K562 (cell line): ENCODE results near the gene CHMP1A. TPM values are rescaled to one million over a fixed set of nuclear protein-coding genes. Genes with fewer than 3 reads are reported as not detected.

Experiments used
- CXXC5 ChIP-seq: fragments of 250-450 bp; sonication (Bioruptor Pico); IDR thresholded peaks from 2 replicates; pipeline ENCODE4 v1.8.0; 2022; ENCODE audit warnings: inconsistent platforms, mild to moderate bottlenecking, moderate library complexity
- DLX4 ChIP-seq: fragments of 250-450 bp; sonication (Bioruptor Pico); IDR thresholded peaks from 2 replicates; pipeline ENCODE4 v1.6.1; 2021; ENCODE audit warnings: mild to moderate bottlenecking
- E2F8 ChIP-seq: fragments of 450-650 bp; IDR thresholded peaks from 2 replicates; pipeline ENCODE4 v1.7.1; 2018; ENCODE audit warnings: mild to moderate bottlenecking, low read depth; ENCODE audit not compliant: partially characterized antibody
- EP300 ChIP-seq: IDR thresholded peaks from 2 replicates; pipeline ENCODE4 v1.6.1; 2012; ENCODE audit warnings: low read length, improper control_type of control experiment
- MCM3 ChIP-seq: fragments of 450-650 bp; IDR thresholded peaks from 2 replicates; pipeline ENCODE4 v1.6.1; 2016
- MYBL2 ChIP-seq, 2 experiments: fragments of 450-650 bp in 1 of 2; sonication (generic) in 1 of 2; formaldehyde crosslinking in 1 of 2; IDR thresholded peaks; 2 replicates each; pipeline versions ENCODE4 v1.6.1 to v1.8.1; 2017 to 2022; ENCODE audit warnings: borderline replicate concordance in 1 of 2, inconsistent platforms in 1 of 2, low read depth in 1 of 2, mild to moderate bottlenecking in 1 of 2, missing genetic modification reagents in 1 of 2, moderate library complexity in 1 of 2
- NFE2 ChIP-seq: IDR thresholded peaks from 2 replicates; pipeline ENCODE4 v1.6.1; 2014; ENCODE audit warnings: antibody characterized with exemption, low read depth
- NR2C1 ChIP-seq, 2 experiments: fragments of 450-650 bp; IDR thresholded peaks; 2 replicates each; pipeline ENCODE4 v1.6.1; 2017; ENCODE audit warnings: mild to moderate bottlenecking in 2 of 2, antibody characterized with exemption in 1 of 2, inconsistent platforms in 1 of 2, missing compliant biosample characterization in 1 of 2, missing genetic modification characterization in 1 of 2
- SMAD1 ChIP-seq: fragments of 150-350 bp; IDR thresholded peaks from 2 replicates; pipeline ENCODE4 v1.6.1; 2014; ENCODE audit warnings: low read length, low read depth; ENCODE audit not compliant: partially characterized antibody
- SRSF1 ChIP-seq: fragments of 200-400 bp; formaldehyde crosslinking; IDR thresholded peaks from 2 replicates; pipeline ENCODE4 v1.6.1; 2017; ENCODE audit warnings: mild to moderate bottlenecking, low read depth, low read length, moderate library complexity
- ZFP91 ChIP-seq: sonication (generic); formaldehyde crosslinking; IDR thresholded peaks from 2 replicates; pipeline ENCODE4 v1.8.0; 2022; ENCODE audit warnings: mild to moderate bottlenecking, missing genetic modification reagents
- ZKSCAN3 ChIP-seq: fragments of 250-450 bp; sonication (Bioruptor Pico); IDR thresholded peaks from 2 replicates; pipeline ENCODE4 v1.4.0; 2020
- ZNF232 ChIP-seq: sonication (generic); formaldehyde crosslinking; IDR thresholded peaks from 2 replicates; pipeline ENCODE4 v1.8.0; 2022; ENCODE audit warnings: mild to moderate bottlenecking, missing genetic modification reagents
- ZNF3 ChIP-seq: fragments of 250-450 bp; sonication (Bioruptor Pico); IDR thresholded peaks from 2 replicates; pipeline ENCODE4 v1.5.0; 2021; ENCODE audit warnings: mild to moderate bottlenecking, moderate library complexity
- ZNF316 ChIP-seq: fragments of 450-650 bp; IDR thresholded peaks from 2 replicates; pipeline ENCODE4 v1.6.1; 2016
- ZNF561 ChIP-seq: fragments of 450-650 bp; formaldehyde crosslinking; conservative IDR thresholded peaks from 2 replicates; pipeline ENCODE4 v1.4.0; 2020; ENCODE audit warnings: mild to moderate bottlenecking, moderate library complexity
- ZNF695 ChIP-seq: fragments of 450-650 bp; formaldehyde crosslinking; IDR thresholded peaks from 2 replicates; pipeline ENCODE4 v1.4.0; 2020; ENCODE audit warnings: mild to moderate bottlenecking, moderate library complexity
- ZNF75A ChIP-seq: fragments of 450-650 bp; formaldehyde crosslinking; IDR thresholded peaks from 2 replicates; pipeline ENCODE4 v1.4.0; 2020; ENCODE audit warnings: mild to moderate bottlenecking
- polyA plus RNA-seq, 8 experiments: library from polyadenylated mRNA; depleted of rRNA in 4 of 8; stranded (reverse) in 5 of 8; unstranded in 3 of 8; fragments of >200 nt; fragmentation: Nextera tagmentation in 2 of 8; fragmentation: Illumina TruSeq in 1 of 8; extraction: Ambion mirVana in 2 of 8; extraction: Trizol in 1 of 8; gene quantifications; 2 replicates each; pipeline versions ENCODE4 v1.2.1 to v1.2.3, GENCODE V29; 2011 to 2014; ENCODE audit warnings: inconsistent platforms in 1 of 8, missing spikeins in 1 of 8
- total RNA-seq, 7 experiments: library from RNA; depleted of rRNA in 6 of 7; stranded (reverse); fragments of >200 nt in 6 of 7; fragmentation: Illumina TruSeq in 2 of 7; extraction: Trizol in 2 of 7; gene quantifications; 2 replicates each; pipeline versions ENCODE4 v1.2.1 to v1.2.3, GENCODE V29; 2011 to 2021; ENCODE audit warnings: low replicate concordance in 1 of 7
- TF ChIP-seq, protein P1 (sequence below): fragments of 250-450 bp; sonication (Bioruptor Pico); IDR thresholded peaks from 2 replicates; pipeline ENCODE4 v1.4.0; 2020; ENCODE audit warnings: mild to moderate bottlenecking
- TF ChIP-seq, protein P2 (sequence below), 2 experiments: IDR thresholded peaks; 2 replicates each; pipeline ENCODE4 v1.6.1; 2012; ENCODE audit warnings: improper control_type of control experiment in 2 of 2, low read depth in 2 of 2, low read length in 2 of 2, borderline replicate concordance in 1 of 2

CHMP1A gene
- total and polyA plus RNA-seq, 9 of the 15 experiments (the other 6 are each of a cell fraction or from before 2014, with no cell fraction given): 0.83 to 79.9 (median 45.2) TPM

DNA sequence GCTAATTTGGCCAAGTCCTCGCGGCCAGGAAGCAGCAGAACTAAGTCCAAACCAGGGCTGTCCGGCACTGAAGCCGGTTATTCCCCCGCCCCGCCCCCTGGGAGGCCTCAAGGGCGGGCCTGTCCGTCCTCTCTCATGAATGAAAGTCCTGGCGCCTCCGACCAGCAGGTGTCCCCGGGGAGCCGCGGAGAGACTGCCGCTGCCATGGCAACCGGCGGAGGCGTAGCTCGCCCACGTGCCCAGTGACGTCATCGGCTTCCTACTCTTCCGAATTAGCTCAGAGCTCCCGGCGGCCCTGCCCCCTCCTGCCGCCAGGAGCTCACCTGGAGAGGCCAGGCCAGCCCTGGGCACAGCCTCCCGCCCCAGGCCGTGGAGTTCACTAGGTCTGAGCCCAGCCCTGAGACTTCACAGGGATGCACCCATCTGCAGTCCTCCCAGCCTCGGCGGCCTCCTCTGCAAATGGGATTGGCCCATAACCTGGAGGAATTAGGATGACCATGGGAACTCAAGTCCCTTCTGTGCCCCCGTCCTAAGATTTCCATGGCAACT is 42.7 kb upstream of the CHMP1A start (continued):
- TF ChIP-seq ZFP91 (CRISPR knock-in tag) (no peak), EP300 (peak; percentile 43; the same call in 1 of the 2 replicates), CXXC5 (CRISPR knock-in tag) (peak; percentile 75), NFE2 (no peak), ZNF3 (CRISPR knock-in tag) (no peak), ZNF695 (CRISPR knock-in tag) (no peak), E2F8 (peak; percentile 64), ZKSCAN3 (CRISPR knock-in tag) (no peak), MYBL2 (IDR thresholded peaks at IDR 0.05; ENCODE audit: low read depth) (no peak), MYBL2 (CRISPR knock-in tag; IDR thresholded peaks at IDR 0.05; ENCODE audit: borderline replicate concordance) (no peak), NR2C1 (IDR thresholded peaks at IDR 0.05) (no peak), NR2C1 (tag; IDR thresholded peaks at IDR 0.05) (no peak), MCM3 (no peak), ZNF561 (no peak), SMAD1 (no peak), DLX4 (CRISPR knock-in tag) (no peak), ZNF75A (no peak), SRSF1 (no peak), ZNF232 (CRISPR knock-in tag) (no peak), ZNF316 (no peak)
- TF ChIP-seq, protein P1, sequence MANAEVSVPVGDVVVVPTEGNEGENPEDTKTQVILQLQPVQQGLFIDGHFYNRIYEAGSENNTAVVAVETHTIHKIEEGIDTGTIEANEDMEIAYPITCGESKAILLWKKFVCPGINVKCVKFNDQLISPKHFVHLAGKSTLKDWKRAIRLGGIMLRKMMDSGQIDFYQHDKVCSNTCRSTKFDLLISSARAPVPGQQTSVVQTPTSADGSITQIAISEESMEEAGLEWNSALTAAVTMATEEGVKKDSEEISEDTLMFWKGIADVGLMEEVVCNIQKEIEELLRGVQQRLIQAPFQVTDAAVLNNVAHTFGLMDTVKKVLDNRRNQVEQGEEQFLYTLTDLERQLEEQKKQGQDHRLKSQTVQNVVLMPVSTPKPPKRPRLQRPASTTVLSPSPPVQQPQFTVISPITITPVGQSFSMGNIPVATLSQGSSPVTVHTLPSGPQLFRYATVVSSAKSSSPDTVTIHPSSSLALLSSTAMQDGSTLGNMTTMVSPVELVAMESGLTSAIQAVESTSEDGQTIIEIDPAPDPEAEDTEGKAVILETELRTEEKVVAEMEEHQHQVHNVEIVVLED: 0 out of 2 replicates have a peak, but pooled peaks have one; percentile 38
- TF ChIP-seq, protein P2, sequence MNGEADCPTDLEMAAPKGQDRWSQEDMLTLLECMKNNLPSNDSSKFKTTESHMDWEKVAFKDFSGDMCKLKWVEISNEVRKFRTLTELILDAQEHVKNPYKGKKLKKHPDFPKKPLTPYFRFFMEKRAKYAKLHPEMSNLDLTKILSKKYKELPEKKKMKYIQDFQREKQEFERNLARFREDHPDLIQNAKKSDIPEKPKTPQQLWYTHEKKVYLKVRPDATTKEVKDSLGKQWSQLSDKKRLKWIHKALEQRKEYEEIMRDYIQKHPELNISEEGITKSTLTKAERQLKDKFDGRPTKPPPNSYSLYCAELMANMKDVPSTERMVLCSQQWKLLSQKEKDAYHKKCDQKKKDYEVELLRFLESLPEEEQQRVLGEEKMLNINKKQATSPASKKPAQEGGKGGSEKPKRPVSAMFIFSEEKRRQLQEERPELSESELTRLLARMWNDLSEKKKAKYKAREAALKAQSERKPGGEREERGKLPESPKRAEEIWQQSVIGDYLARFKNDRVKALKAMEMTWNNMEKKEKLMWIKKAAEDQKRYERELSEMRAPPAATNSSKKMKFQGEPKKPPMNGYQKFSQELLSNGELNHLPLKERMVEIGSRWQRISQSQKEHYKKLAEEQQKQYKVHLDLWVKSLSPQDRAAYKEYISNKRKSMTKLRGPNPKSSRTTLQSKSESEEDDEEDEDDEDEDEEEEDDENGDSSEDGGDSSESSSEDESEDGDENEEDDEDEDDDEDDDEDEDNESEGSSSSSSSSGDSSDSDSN (IDR thresholded peaks at IDR 0.05; ENCODE audit: borderline replicate concordance in 1 of 2, low read depth in 2 of 2, low read length in 2 of 2): 0 out of 4 replicates have a peak, but pooled peaks of 1 of the 2 experiments have one; percentile 36
